HCT116 (cell line): ENCODE data around the gene SLC37A4.
A peak's percentile ranks its signal among the peaks of the same experiment; 100 is the strongest.

Source experiments
- JUND ChIP-seq: IDR thresholded peaks from 2 replicates; pipeline ENCODE4 v1.6.1; 2012
- POLR2A ChIP-seq: IDR thresholded peaks from 2 replicates; pipeline ENCODE4 v1.7.0; 2011; ENCODE audit warnings: borderline replicate concordance; ENCODE audit not compliant: insufficient read depth, insufficient read length; ENCODE audit errors: extremely low read depth
- REST ChIP-seq: IDR thresholded peaks from 2 replicates; pipeline ENCODE4 v1.6.1; 2012; ENCODE audit warnings: low read depth
- TF ChIP-seq, protein P1 (sequence below): IDR thresholded peaks from 2 replicates; pipeline ENCODE4 v1.6.1; 2012

- TF ChIP-seq JUND (no peak), REST (no peak), POLR2A (peak; percentile 99)
- TF ChIP-seq, protein P1, sequence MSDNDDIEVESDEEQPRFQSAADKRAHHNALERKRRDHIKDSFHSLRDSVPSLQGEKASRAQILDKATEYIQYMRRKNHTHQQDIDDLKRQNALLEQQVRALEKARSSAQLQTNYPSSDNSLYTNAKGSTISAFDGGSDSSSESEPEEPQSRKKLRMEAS: peak; percentile 69; the same call in 1 of the 2 replicates
Measured at GRCh38 chr11:118997627-118998387, 32.9 kb downstream of the SLC37A4 start, which contains the start of gene CENATAC.
